ENCODE results near the gene C1orf159.

C1orf159 gene

GRCh38 chr1:1091344-1092148 lies 24.3 kb downstream of the C1orf159 start:
- DNase-seq, result no peak

- DNase-seq, result no peak
Observed at GRCh38 chr1:1090424-1091343, 25.2 kb downstream of the C1orf159 start.

- DNase-seq, result no peak
Observed at GRCh38 chr1:1089731-1090423, 26.0 kb downstream of the C1orf159 start.

- no peak for DNase-seq
Observed at GRCh38 chr1:1088801-1089680, 26.8 kb downstream of the C1orf159 start.

- DNase-seq, result no peak
Observed at GRCh38 chr1:1088029-1088800, 27.7 kb downstream of the C1orf159 start.

- no peak for DNase-seq
Observed at GRCh38 chr1:1087351-1088028, 28.4 kb downstream of the C1orf159 start.

GRCh38 chr1:1086911-1087341 lies 29.0 kb downstream of the C1orf159 start:
- DNase-seq, result no peak

- no peak for DNase-seq
Observed at GRCh38 chr1:1085911-1086841, 29.7 kb downstream of the C1orf159 start.

- DNase-seq, result no peak
Observed at GRCh38 chr1:1085171-1085841, 30.6 kb downstream of the C1orf159 start.

- DNase-seq, result no peak
Observed at GRCh38 chr1:1084372-1085170, 31.3 kb downstream of the C1orf159 start.

GRCh38 chr1:1083416-1084371 lies 32.2 kb downstream of the C1orf159 start:
- no peak for DNase-seq

- DNase-seq, result no peak
Observed at GRCh38 chr1:1082776-1083415, 33.0 kb downstream of the C1orf159 start.

- no peak for DNase-seq
Observed at GRCh38 chr1:1082239-1082775, 33.6 kb downstream of the C1orf159 start.

- no peak for DNase-seq
Observed at GRCh38 chr1:1081311-1082238, 34.3 kb downstream of the C1orf159 start.

GRCh38 chr1:1080951-1081310 lies 35.0 kb downstream of the C1orf159 start:
- DNase-seq, result no peak
